GM19397 (cell line): Measurements from ENCODE around the gene ERGIC2.
"Not testable (repeated sequence)": the region's sequence is repeated elsewhere in the genome, so short reads cannot be mapped to it uniquely, and the experiment has no call there.

ENCODE experiments used
- ATAC-seq: cut with Tn5 transposase; IDR thresholded peaks from one replicate; pipeline ENCODE4 v1.9.1; 2021; ENCODE audit warnings: mild to moderate bottlenecking, moderate library complexity; ENCODE audit not compliant: unreplicated experiment

Gene ERGIC2

DNA sequence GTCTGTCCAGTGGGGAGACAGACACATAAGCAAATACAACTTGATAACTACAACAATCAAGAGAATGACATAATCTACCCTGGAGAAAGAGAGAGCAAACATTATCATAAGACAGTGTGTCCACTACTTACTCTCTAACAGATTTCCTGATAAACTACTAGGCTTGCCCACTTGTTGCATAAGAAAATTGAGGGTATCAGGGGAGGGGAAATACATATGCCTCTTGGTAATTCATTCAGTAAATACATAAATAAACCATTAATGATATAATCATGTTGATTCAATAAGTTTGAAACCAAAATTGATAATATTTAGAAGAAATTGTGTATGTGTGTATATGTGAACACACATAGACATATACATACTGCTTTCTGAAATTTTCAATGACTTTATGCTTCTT lies 76.6 kb downstream of the ERGIC2 start:
- no peak for ATAC-seq

- ATAC-seq, result no peak
Measured at GRCh38 chr12:29301114-29301513, 79.9 kb downstream of the ERGIC2 start.

- no peak for ATAC-seq
Measured at GRCh38 chr12:29299633-29300032, 81.3 kb downstream of the ERGIC2 start.

DNA sequence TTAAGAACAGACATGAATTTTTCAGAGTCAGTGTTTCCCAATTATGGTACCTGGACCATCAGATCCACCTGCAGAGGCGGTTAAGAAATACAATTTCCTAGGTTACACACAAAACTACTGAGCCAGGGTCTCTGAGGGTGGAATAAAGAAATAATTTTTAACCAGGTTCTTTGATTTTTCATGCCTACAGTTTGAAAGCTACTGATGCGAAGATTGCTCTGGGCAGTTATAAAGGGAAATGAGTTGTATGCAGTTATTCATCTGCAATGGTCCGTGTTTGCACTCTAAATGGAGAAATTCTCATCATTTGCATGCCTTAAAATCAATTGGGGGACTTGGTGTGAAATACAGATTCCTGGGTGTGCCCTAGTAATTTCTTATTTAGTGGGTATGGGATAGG lies 89.7 kb downstream of the ERGIC2 start:
- ATAC-seq, result no peak

DNA sequence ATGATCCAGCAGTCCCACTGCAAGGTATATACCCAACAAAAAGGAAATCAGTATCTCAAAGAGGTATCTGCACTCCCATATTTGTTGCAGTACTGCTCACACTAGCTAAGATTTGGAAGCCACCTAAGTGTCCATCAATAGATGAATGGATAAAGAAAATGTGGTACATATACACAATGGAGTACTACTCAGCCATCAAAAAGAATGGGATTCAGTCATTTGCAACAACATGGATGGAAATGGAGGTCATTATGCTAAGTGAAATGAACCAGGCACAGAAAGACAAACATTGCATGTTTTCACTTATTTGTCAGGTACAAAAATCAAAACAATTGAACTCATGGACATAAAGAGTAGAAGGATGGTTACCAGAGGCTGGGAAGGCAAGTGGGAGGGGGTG lies 90.5 kb downstream of the ERGIC2 start:
- not testable (repeated sequence) for ATAC-seq

GRCh38 chr12:29288031-29288430 lies 92.9 kb downstream of the ERGIC2 start:
- no peak for ATAC-seq

DNA sequence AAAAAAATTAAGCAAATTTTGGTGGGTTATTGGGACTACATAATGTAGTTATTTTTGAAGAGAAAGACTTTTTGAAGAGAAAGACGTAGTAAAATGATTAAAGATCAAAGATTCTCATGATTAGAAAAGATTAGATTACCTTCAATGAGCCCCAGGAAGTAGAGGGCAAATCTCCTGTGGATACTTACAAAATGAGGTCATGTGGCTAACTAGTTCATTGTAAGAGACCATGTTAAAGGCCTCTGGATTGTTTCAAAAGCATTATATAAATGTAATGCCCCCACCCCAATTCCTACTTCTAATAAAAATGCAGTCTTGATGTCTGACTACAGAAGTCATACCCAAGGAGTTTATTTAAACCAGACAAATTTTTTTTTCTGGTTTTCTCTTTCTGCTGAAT lies 93.3 kb downstream of the ERGIC2 start:
- no peak for ATAC-seq
